ENCODE data around the gene SLC11A2.

GRCh38 chr12:50988051-50988450 is 38.1 kb downstream of the SLC11A2 start:
- no peak for TF ChIP-seq REST (IDR thresholded peaks at IDR 0.05; ENCODE audit: borderline replicate concordance)
- TF ChIP-seq REST (CRISPR knock-in tag; IDR thresholded peaks at IDR 0.05; ENCODE audit: low read depth): no peak
- TF ChIP-seq ATF6 (CRISPR knock-in tag; IDR thresholded peaks at IDR 0.05): no peak
- TF ChIP-seq TBL1XR1 (IDR thresholded peaks at IDR 0.05; ENCODE audit: low read length in 2 of 2): no peak
- no peak for TF ChIP-seq CC2D1A (IDR thresholded peaks at IDR 0.05)
- no peak for TF ChIP-seq FOXP1 (CRISPR knock-in tag; IDR thresholded peaks at IDR 0.05)
- TF ChIP-seq ZC3H11A (IDR thresholded peaks at IDR 0.05; ENCODE audit: low read depth, low read length): no peak
- TF ChIP-seq ZKSCAN8 (CRISPR knock-in tag; IDR thresholded peaks at IDR 0.05): no peak
- TF ChIP-seq CBX2 (IDR thresholded peaks at IDR 0.05; ENCODE audit: insufficient read depth, low read length, poor library complexity, severe bottlenecking): no peak
- TF ChIP-seq ZNF184 (CRISPR knock-in tag; IDR thresholded peaks at IDR 0.05): no peak
- no peak for TF ChIP-seq NELFE (IDR thresholded peaks at IDR 0.05; ENCODE audit: insufficient read depth, insufficient read length)
- TF ChIP-seq BCLAF1 (IDR thresholded peaks at IDR 0.05; ENCODE audit: borderline replicate concordance in 1 of 2, control insufficient read depth in 1 of 2, low read depth in 2 of 2, low read length in 1 of 2): no peak
- no peak for TF ChIP-seq HNRNPL (IDR thresholded peaks at IDR 0.05; ENCODE audit: low read depth, low read length)
- no peak for TF ChIP-seq FOXO4 (CRISPR knock-in tag; IDR thresholded peaks at IDR 0.05)
- no peak for TF ChIP-seq SMC3 (conservative IDR thresholded peaks at IDR 0.05; ENCODE audit: insufficient read depth, low read depth, low read length)
